H9 (cell line): Measurements from ENCODE around the gene DSCAM. TPM values are rescaled to one million over a fixed set of nuclear protein-coding genes. Genes with fewer than 3 reads are reported as not detected.

Experiments
- DNase-seq: peaks from one replicate; pipeline ENCODE4 v3.0.0-alpha.2; 2017
- H2AFZ ChIP-seq: one replicate; pipeline ENCODE4 v1.6.1; 2013; ENCODE audit warnings: mild to moderate bottlenecking, low read length, control low read depth, moderate library complexity
- H2AK5ac ChIP-seq: 2 replicates; pipeline ENCODE4 v1.6.1; 2013; ENCODE audit warnings: low read length, control low read depth, mixed read lengths; ENCODE audit not compliant: insufficient read length
- H2BK120ac ChIP-seq: one replicate; pipeline ENCODE4 v1.6.1; 2013; ENCODE audit warnings: low read depth, mild to moderate bottlenecking, low read length, control low read depth, inconsistent platforms; ENCODE audit not compliant: poor library complexity, severe bottlenecking
- H2BK12ac ChIP-seq: 2 replicates; pipeline ENCODE4 v1.6.1; 2013; ENCODE audit warnings: low read length, control low read depth, mixed read lengths, low read depth; ENCODE audit not compliant: insufficient read length
- H2BK15ac ChIP-seq: 2 replicates; pipeline ENCODE4 v1.6.1; 2013; ENCODE audit warnings: low read depth, low read length, control low read depth
- H2BK20ac ChIP-seq: one replicate; pipeline ENCODE4 v1.6.1; 2013; ENCODE audit warnings: low read depth, mild to moderate bottlenecking, low read length, control low read depth, inconsistent platforms; ENCODE audit not compliant: poor library complexity, severe bottlenecking
- H2BK5ac ChIP-seq: 2 replicates; pipeline ENCODE4 v1.6.1; 2013; ENCODE audit warnings: low read length, control low read depth, mixed read lengths; ENCODE audit not compliant: insufficient read length
- H3K14ac ChIP-seq: 2 replicates; pipeline ENCODE4 v1.6.1; 2013; ENCODE audit warnings: low read length, control low read depth; ENCODE audit not compliant: insufficient read depth
- H3K18ac ChIP-seq: 2 replicates; pipeline ENCODE4 v1.6.1; 2013; ENCODE audit warnings: low read depth, mild to moderate bottlenecking, mixed read lengths, low read length, control low read depth; ENCODE audit not compliant: insufficient read length
- H3K23ac ChIP-seq: 2 replicates; pipeline ENCODE4 v1.6.1; 2013; ENCODE audit warnings: low read length, control low read depth, mixed read lengths, low read depth; ENCODE audit not compliant: insufficient read length
- H3K23me2 ChIP-seq: 2 replicates; pipeline ENCODE4 v1.6.1; 2013; ENCODE audit warnings: low read depth, mild to moderate bottlenecking, mixed read lengths, low read length, control low read depth; ENCODE audit not compliant: insufficient read length, poor library complexity, severe bottlenecking
- H3K27ac ChIP-seq: 2 replicates; pipeline ENCODE4 v1.5.1; 2013; ENCODE audit warnings: low read length, control low read depth, mixed read lengths, low read depth; ENCODE audit not compliant: insufficient read length
- H3K27me3 ChIP-seq: 2 replicates; pipeline ENCODE4 v1.6.1; 2013; ENCODE audit warnings: low read length, control low read depth, inconsistent platforms; ENCODE audit not compliant: insufficient read depth
- H3K4ac ChIP-seq: 2 replicates; pipeline ENCODE4 v1.6.1; 2013; ENCODE audit warnings: low read depth, mild to moderate bottlenecking, control low read depth, inconsistent platforms, low read length, moderate library complexity
- H3K4me1 ChIP-seq: 2 replicates; pipeline ENCODE4 v1.6.1; 2013; ENCODE audit warnings: low read length, control low read depth, inconsistent platforms; ENCODE audit not compliant: insufficient read depth
- H3K4me2 ChIP-seq: 2 replicates; pipeline ENCODE4 v1.6.1; 2013; ENCODE audit warnings: low read length, control low read depth, mixed read lengths; ENCODE audit not compliant: insufficient read length, insufficient read depth
- H3K56ac ChIP-seq: 2 replicates; pipeline ENCODE4 v1.6.1; 2013; ENCODE audit warnings: low read depth, mild to moderate bottlenecking, mixed read lengths, low read length, control low read depth; ENCODE audit not compliant: insufficient read length
- H3K79me1 ChIP-seq: 2 replicates; pipeline ENCODE4 v1.6.1; 2013; ENCODE audit warnings: low read depth, mild to moderate bottlenecking, moderate library complexity, low read length, control low read depth, inconsistent platforms; ENCODE audit not compliant: insufficient read depth, poor library complexity, severe bottlenecking
- H3K79me2 ChIP-seq: 2 replicates; pipeline ENCODE4 v1.6.1; 2013; ENCODE audit warnings: low read length, control low read depth, inconsistent platforms; ENCODE audit not compliant: insufficient read depth
- H3K9ac ChIP-seq: 2 replicates; pipeline ENCODE4 v1.6.1; 2013; ENCODE audit warnings: low read length, control low read depth, mixed read lengths; ENCODE audit not compliant: insufficient read length; ENCODE audit errors: extremely low read depth
- H3K9me3 ChIP-seq: one replicate; pipeline ENCODE4 v1.6.1; 2013; ENCODE audit warnings: low read depth, low read length, inconsistent platforms; ENCODE audit not compliant: control insufficient read depth
- H3T11ph ChIP-seq: one replicate; pipeline ENCODE4 v1.6.1; 2013; ENCODE audit warnings: mild to moderate bottlenecking, low read length, control low read depth, inconsistent platforms
- H4K20me1 ChIP-seq: one replicate; pipeline ENCODE4 v1.6.1; 2013; ENCODE audit not compliant: control insufficient read depth, insufficient read length, insufficient read depth
- H4K5ac ChIP-seq: 2 replicates; pipeline ENCODE4 v1.6.1; 2013; ENCODE audit warnings: low read depth, mild to moderate bottlenecking, mixed read lengths, low read length, control low read depth; ENCODE audit not compliant: insufficient read length
- H4K8ac ChIP-seq: replicated peaks from 2 replicates; pipeline ENCODE4 v1.6.1; 2013; ENCODE audit warnings: low read length, control low read depth, mixed read lengths, low read depth; ENCODE audit not compliant: insufficient read length
- H4K91ac ChIP-seq: 2 replicates; pipeline ENCODE4 v1.6.1; 2013; ENCODE audit warnings: low read depth, mild to moderate bottlenecking, moderate library complexity, mixed read lengths, low read length, control low read depth; ENCODE audit not compliant: insufficient read length
- H3K27ac Mint-ChIP-seq, 3 experiments: 2 replicates in 2 of 3; 3 replicates in 1 of 3; pipeline ENCODE4 v1.8.0; 2020 to 2021; ENCODE audit warnings: mixed read lengths in 3 of 3, mild to moderate bottlenecking in 1 of 3, moderate library complexity in 1 of 3
- H3K27me3 Mint-ChIP-seq: 2 replicates; pipeline ENCODE4 v1.8.0; 2021; ENCODE audit warnings: low read depth, mild to moderate bottlenecking, moderate library complexity, mixed read lengths
- H3K36me3 Mint-ChIP-seq, 3 experiments: 2 replicates in 2 of 3; 3 replicates in 1 of 3; pipeline ENCODE4 v1.8.0; 2020 to 2021; ENCODE audit warnings: low read depth in 3 of 3, mixed read lengths in 3 of 3; ENCODE audit not compliant: insufficient read depth in 1 of 3
- H3K4me1 Mint-ChIP-seq, 2 experiments: 2 replicates each; pipeline ENCODE4 v1.8.0; 2020; ENCODE audit warnings: mixed read lengths in 2 of 2
- H3K4me3 Mint-ChIP-seq, 2 experiments: 2 replicates in 1 of 2; 3 replicates in 1 of 2; pipeline ENCODE4 v1.8.0; 2020 to 2021; ENCODE audit warnings: mild to moderate bottlenecking in 2 of 2, mixed read lengths in 2 of 2, moderate library complexity in 1 of 2
- H3K9me3 Mint-ChIP-seq, 2 experiments: 2 replicates in 1 of 2; 3 replicates in 1 of 2; pipeline ENCODE4 v1.8.0; 2020; ENCODE audit warnings: mild to moderate bottlenecking in 2 of 2, mixed read lengths in 2 of 2, moderate library complexity in 1 of 2
- WGBS: extraction: QIAGEN DNeasy Blood & Tissue Kit; methylation state at CpG from one replicate; pipeline ENCODE4 v1.1.7; 2013; ENCODE audit warnings: missing lambda C conversion rate, low lambda C conversion rate, mixed read lengths; ENCODE audit not compliant: insufficient read length; ENCODE audit errors: extremely low coverage; 5-methylcytosine and 5-hydroxymethylcytosine counted together
- total RNA-seq: library from RNA; stranded (reverse); gene quantifications from 2 replicates; pipeline ENCODE4 v1.2.1, GENCODE V29; 2021
- TF ChIP-seq, protein P1 (sequence below): fragments of 200-600 bp; sonication (generic); conservative IDR thresholded peaks from 3 replicates; pipeline ENCODE4 v1.8.0; 2021; ENCODE audit warnings: antibody characterized with exemption, mild to moderate bottlenecking

DSCAM gene
- total RNA-seq, 1 experiment from 2014 or later = 0.17 TPM

DNA sequence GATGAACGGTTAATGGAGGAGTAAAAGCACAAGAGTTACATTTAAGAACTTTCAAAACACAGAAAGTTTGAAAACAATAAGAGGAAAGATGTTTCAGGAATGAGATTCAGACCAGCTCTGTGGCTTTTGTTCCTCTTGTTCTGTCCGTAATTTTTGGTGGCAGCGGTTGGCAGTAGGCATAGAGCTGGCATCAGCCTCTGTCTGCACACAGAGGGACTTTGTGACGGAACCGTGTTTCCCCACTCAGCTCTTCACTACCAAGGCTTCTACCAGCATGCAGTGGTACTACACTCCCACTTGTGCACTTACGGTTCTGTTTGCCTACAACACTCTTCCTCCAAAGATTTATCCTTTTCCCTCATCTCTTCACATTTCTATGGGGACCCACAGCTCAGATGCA lies 212.8 kb downstream of the DSCAM start:
- Histone ChIP-seq H3K79me1 (no peaks in the 10 kb centered on the region), H2BK120ac (no peak overlapping the region), H3K9ac (no peak overlapping the region), H3K4me1 (no peaks in the 10 kb centered on the region), H3K23ac (no peak overlapping the region), H2BK12ac (no peak overlapping the region), H3K56ac (no peak overlapping the region), H3T11ph (no peak overlapping the region), H4K5ac (no peak overlapping the region), H3K4ac (no peak overlapping the region), H4K20me1 (no peaks in the 10 kb centered on the region), H3K14ac (no peak overlapping the region), H2BK20ac (no peak overlapping the region), H3K18ac (no peak overlapping the region), H3K27ac (no peak overlapping the region), H4K8ac (no peak overlapping the region), H2BK5ac (no peak overlapping the region), H2BK15ac (no peak overlapping the region), H3K27me3 (no peaks in the 10 kb centered on the region), H4K91ac (no peak overlapping the region), H3K4me2 (no peak overlapping the region), H3K79me2 (no peaks in the 10 kb centered on the region), H3K23me2 (no peaks in the 10 kb centered on the region), H3K9me3 (no peaks in the 10 kb centered on the region), H2AFZ (no peak overlapping the region), H2AK5ac (no peak overlapping the region)
- 0 out of 4 replicates have a peak, but pooled peaks cover 0 to 2% of the 10 kb centered on the region in 2 experiments for H3K4me1 Mint-ChIP-seq
- no peak for DNase-seq
- H3K27me3 Mint-ChIP-seq = no peaks in the 10 kb centered on the region
- no peaks in the 10 kb centered on the region for H3K36me3 Mint-ChIP-seq
- H3K4me3 Mint-ChIP-seq = no peak overlapping the region
- H3K27ac Mint-ChIP-seq = no peak overlapping the region
- TF ChIP-seq, protein P1, sequence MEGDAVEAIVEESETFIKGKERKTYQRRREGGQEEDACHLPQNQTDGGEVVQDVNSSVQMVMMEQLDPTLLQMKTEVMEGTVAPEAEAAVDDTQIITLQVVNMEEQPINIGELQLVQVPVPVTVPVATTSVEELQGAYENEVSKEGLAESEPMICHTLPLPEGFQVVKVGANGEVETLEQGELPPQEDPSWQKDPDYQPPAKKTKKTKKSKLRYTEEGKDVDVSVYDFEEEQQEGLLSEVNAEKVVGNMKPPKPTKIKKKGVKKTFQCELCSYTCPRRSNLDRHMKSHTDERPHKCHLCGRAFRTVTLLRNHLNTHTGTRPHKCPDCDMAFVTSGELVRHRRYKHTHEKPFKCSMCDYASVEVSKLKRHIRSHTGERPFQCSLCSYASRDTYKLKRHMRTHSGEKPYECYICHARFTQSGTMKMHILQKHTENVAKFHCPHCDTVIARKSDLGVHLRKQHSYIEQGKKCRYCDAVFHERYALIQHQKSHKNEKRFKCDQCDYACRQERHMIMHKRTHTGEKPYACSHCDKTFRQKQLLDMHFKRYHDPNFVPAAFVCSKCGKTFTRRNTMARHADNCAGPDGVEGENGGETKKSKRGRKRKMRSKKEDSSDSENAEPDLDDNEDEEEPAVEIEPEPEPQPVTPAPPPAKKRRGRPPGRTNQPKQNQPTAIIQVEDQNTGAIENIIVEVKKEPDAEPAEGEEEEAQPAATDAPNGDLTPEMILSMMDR = no peak
- H3K9me3 Mint-ChIP-seq = no peaks in the 10 kb centered on the region
- no CpG with 5 or more reads among the region's 6 CpGs for WGBS
